ENCODE measurements around the gene APEH.
A peak's percentile ranks its signal among the peaks of the same experiment; 100 is the strongest.
"Not testable (repeated sequence)": the region's sequence is repeated elsewhere in the genome, so short reads cannot be mapped to it uniquely, and the experiment has no call there.

The APEH gene

DNA sequence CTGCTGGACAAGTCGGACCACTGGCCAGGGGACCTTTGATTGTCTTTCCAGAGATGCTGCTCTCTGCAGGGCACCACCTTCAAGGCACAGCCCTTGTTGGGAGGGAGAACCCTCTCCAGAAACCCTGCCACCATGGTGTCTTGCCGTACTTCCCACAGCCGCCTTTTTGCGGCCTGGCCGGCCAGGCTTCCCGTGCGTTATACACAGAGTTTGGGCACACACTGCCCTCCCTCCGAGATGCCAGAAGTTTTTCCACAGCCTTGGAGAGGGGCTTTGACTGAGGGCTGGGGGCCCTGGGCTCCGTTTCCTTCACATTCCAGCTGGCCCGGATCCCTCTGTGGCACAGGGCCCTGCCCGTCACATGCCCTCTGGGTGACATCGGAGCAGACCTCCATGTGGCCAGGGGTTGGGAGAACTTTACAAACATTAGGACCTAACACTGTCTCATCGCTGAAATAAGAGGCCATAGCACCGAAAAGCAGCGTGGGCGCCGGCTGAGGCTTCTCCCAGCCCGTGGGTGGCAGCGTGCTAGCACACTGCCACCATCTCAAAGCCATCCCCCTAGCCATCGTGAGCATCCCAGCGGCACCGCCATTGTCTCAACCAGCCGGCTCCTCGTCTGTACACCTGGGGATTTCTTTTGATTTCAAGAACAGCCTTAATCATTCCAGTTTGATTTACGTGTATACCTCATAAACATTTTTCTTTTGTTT is 6.3 kb upstream of the APEH start:
- FAIRE-seq (no peak), DNase-seq (ENCODE audit: insufficient read length, low spot score) (no peak)

DNA sequence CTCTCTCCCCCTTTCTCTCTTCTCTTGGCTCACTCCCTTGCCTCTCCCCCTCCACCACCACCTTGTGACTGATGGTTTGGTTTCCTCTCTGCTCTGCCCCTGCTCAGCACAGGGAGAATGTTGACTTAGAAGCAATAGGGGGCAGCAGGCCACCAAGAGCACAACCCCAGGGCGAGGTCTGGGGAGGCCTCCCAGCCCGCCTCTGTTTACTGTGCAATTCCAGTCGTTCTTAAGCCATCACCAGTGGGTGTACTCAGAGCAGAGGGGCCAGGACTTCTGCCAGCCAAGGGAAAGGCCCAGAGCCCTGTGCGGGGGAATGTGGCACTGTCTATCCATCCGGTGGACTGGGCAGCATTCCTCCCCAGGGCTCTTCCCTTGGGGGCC is 5.7 kb upstream of the APEH start:
- DNase-seq (ENCODE audit: insufficient read length, low spot score): no peak
- no peak for FAIRE-seq

DNA sequence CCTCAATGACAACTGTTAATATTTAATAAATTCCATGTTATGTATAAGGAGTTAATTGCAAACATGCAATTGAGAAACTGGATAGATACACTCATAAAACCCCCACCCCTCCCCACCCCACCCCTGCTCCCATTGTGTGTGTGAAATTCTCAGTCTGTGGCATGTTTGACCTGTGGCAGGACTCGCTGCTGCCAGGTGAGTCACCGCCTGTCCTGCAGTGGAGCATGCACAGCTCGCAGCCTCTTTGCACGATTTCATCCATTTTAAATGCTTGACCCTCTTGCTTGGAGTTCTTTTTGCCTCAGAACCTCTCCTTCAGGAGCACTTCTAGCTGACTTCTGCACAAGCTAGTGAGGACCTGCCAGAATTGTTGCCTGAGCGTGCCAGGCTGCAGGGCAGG is 5.3 kb upstream of the APEH start:
- FAIRE-seq: no peak
- DNase-seq (ENCODE audit: insufficient read length, low spot score): no peak

DNA sequence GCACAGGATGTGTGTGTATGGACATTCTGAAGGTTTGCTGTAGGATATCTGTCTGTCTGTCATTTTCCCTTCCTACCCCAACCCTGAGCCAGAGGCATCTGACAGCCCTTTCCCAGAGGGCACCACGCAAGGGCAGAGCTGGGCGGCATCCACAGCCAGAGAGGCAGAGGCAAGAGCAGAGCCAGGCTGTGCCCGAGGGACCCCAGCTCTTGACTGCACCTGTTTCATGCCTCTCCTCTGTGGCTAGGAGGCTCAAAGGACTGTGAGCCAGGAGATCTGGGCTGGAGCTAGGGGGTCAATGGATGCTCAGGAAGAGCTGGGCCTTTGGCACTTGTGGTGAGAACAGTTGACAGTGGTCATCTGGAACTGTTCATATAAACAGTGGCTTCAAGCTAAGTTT is 4.8 kb upstream of the APEH start:
- DNase-seq (ENCODE audit: insufficient read length, low spot score): no peak
- FAIRE-seq: no peak

DNA sequence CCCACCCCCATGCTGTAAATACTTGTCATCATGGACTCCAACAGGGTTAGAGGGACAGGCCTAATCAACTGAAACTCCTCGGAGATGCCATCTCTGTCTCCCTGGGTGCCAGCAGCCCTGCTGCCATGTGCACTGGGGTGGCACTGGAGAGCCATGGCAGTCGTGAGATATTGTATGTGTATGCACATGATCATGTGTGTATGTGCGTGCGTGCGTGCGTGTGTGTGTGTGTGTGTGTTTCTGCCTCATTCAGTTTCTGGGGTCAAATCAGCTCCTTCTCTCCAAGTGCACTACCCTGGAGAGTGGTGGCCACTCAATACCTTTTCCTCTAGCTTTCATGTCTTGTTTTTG is 3.2 kb upstream of the APEH start:
- FAIRE-seq: no peak
- DNase-seq (ENCODE audit: insufficient read length, low spot score): no peak

DNA sequence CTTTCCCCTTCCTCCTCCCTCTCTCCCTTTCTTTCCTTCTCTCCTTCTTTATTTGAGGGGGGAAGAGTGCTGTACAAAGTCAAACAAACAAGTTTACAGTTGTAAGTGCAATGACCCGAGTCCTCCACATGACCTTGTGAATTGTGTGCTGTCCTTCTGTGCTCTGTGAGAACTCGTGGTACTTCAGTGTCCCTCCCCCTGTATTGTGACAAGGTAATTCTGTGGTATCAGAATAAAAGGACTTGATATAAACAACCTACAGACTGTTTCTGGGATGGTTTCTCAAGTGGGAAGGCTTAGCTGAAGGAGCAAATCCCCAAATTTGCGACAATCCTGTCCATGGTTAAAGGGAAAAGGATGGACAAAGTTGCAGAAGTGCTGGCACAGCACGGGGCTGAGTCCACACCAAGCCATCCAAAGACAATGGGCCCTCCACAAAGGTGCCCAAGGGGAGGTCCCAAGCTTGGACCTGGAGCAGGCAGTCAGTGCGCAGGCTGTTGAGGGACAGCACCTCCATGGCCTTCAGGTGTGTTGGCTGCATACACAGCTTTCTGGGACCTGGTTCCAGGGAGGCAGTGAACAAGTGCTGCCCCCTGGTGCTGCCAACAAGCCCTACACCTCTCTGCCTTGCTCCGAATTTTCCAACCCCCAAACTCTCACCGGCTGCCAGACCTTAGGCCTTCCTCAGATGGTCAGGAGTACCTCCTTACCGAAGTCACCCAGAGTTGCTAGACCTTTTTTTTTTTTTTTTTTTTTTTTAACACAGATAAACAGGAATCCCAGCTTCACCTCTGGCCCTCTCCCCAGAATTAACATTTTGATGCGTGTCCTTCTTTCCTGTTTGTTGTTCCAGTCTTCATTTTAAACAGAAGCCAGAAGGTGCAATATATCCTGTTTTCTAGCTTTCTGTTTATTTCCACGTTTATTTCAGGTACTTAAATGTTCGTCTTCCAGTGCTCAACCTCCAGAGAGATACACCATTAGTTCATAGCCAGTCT is 2.6 kb upstream of the APEH start:
- FAIRE-seq: peak; percentile 82

DNA sequence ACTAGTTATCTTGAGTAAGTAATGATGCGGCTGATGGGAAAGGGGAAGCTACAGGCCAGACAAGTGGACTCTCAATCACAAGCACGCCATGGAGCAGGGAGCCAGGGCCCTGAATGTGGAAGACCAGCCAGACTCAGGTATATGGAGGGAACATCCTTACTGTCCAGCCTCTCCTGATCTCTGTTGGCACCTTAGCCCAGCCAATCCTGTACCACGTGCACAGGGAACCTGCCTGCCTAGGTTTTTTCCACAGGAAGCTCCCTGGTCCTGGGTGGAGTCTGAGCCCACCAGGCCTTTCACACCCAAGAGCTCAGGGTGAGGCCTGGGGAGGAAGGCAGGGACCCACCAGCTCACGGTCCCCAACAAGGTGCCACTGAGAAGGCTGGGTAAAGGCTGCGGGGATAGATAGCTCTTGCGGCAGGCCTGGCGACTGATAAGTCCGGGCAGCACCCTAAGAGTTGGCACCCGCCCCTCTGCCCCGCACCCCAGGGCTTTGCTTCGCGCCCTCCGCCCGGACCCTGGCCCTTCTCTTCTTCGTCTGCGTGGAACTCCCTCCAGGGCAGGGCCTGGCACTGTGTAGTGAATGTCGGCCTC is 933 bp upstream of the APEH start:
- DNase-seq (ENCODE audit: insufficient read length, low spot score) (no peak), FAIRE-seq (peak; percentile 62)

More for the DNA sequence above, 2.6 kb upstream of the APEH start:
- peak; percentile 74 for DNase-seq (ENCODE audit: insufficient read length, low spot score)

DNA sequence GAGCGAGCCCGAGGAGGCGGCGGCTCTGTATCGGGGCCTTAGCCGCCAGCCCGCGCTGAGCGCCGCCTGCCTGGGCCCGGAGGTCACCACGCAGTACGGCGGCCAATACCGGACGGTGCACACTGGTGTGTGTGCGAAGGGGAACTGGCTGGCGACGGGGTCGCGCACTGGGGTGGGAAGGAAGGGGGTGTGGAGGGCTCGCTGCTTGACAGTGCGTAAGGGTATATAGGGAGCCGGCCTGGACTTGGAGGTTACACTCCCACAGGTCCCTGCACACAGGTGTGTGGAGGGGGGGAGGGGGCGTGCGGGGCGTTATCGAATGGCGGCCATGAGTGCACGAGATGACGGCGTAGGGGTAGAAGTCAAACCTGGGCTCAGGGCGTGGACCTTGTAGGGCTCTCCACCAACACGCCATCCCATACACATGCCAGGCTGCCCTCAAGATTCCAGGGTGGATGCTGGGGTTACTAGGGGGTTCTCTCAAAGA is 389 bp downstream of the APEH start:
- no peak for DNase-seq (ENCODE audit: insufficient read length, low spot score)
- peak; percentile 23 for FAIRE-seq

DNA sequence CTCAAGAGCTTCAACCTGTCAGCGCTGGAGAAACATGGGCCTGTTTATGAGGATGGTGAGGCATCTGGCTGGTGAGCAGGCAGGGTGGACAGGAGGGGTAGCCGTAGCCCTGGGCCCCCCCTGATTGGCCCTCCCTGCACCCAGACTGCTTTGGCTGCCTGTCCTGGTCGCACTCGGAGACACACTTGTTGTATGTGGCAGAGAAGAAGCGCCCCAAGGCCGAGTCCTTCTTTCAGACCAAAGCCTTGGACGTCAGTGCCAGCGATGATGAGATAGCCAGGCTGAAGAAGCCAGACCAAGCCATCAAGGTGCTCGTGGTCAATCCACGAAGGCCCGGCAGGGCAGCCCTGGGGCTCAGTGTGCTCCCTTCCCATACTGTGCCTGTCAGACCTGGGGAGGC is 1.8 kb downstream of the APEH start:
- no peak for FAIRE-seq
- no peak for DNase-seq (ENCODE audit: insufficient read length, low spot score)

DNA sequence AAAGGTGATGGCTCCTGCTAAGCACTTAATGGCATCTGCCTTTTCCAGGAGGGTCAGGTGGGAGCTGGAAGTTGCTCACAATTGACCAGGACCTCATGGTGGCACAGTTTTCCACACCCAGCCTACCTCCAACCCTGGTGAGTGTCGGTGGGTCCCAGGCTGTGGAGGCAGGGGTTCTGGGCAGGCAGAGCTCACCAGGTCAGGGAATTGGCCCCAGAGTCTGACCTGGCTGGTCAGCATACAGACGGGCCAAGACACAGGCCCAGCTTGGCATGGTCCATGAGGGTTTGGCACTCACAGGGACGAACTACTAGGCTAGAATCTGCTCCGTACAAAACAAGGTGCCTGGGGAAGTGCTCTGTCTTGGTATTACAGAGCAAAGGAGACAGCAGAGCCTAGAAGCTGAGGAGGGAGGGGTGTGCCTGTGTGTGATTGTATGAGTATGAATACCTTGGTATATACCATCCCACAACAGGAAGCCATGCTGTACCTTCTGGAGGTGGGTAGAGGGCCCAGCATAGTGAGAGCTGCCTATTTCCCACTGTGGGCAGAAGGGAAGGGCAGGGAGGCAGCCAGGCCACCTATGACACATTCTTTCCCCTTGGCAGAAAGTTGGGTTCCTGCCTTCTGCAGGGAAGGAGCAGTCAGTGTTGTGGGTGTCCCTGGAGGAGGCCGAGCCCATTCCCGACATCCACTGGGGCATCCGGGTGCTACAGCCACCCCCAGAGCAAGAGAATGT is 6.5 kb downstream of the APEH start:
- FAIRE-seq (no peak), DNase-seq (ENCODE audit: insufficient read length, low spot score) (no peak)

DNA sequence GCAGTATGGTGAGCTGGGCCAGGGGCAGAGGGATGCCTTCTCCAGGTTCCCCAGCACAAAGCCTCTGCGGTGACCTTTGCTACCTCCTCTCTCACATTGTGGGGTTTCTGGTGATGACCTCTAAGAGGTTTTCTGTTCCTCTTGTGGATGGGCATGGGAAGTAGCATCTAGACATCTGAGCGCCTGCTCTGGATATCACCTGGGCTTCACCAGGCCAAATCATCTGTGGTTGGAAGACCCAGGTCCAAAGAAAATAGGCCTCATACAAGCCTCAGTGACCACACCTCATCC is 7.0 kb downstream of the APEH start:
- FAIRE-seq: no peak

DNA sequence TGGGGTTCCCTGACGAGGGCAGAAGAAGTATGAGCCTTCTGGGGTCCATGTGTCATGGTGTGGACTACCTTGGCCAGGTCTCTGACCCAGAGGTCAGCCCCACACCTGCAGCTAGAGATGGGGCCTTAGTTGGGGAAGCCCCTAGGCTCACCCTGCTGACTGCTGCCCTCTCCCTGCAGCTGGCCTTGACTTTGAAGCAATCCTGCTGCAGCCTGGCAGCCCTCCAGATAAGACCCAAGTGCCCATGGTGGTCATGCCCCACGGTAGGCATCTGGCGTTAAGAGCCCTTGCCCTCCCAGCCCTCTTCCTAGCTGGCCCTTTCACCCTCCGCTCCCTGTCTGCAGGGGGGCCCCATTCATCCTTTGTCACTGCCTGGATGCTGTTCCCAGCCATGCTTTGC is 7.4 kb downstream of the APEH start:
- FAIRE-seq: no peak
- no peak for DNase-seq (ENCODE audit: insufficient read length, low spot score)

More for the DNA sequence above, 7.0 kb downstream of the APEH start:
- DNase-seq (ENCODE audit: insufficient read length, low spot score): no peak

DNA sequence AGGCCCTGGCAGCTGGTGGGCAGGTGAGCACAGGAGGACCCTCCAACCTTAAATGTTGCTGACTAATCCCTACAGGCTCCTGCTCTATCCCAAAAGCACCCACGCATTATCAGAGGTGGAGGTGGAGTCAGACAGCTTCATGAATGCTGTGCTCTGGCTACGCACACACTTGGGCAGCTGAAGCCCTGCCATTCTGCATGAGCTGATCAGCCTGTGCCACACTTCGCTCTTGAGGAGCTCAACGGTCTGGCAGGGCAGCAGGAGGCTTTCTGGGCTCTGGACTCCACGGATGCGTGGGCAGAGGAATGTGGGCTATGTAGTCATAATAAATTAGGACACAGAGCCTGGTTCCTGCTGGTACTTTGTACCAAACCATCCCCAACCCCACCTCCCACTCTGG is 9.0 kb downstream of the APEH start:
- FAIRE-seq (no peak), DNase-seq (ENCODE audit: insufficient read length, low spot score) (no peak)

DNA sequence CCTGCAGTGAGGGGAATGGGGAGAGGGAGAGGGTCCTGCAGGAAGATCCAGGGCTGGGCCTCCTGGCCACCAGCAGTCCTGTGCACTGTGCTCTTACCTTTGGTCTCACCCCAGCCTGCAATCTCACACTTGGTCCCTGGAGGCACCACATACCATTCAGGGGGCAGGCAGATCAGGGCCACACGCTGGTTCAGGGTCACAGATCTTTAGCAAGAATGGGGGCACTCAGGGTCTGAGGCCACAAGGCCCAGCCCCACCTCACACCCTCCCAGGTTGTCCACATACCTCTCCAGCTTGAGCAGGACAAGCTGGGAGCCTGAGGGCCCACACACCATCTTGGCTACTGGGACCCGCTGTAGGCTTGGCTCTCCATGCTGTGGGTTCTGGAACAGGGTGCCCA is 10.3 kb downstream of the APEH start:
- not testable (repeated sequence) for DNase-seq (ENCODE audit: insufficient read length, low spot score); FAIRE-seq

DNA sequence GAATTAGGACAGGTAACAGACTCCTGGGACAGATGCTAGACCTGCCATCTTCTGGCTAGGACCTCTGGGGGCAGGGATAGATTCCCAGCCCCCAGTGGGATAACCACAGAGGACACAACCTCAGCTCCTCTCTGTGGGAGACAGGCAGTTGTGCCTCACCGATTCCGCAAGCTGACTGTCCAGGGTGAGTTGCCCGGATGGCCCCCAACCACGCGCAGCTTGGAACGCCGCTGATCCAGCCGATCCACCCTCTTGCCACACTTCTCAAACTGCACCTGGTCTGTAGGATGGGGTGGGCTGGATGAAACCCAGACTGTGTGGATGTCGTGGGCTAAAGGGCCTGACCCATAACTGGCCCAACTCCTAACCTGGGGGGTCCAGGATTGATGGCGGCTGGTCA is 11.0 kb downstream of the APEH start:
- not testable (repeated sequence) for DNase-seq (ENCODE audit: insufficient read length, low spot score); FAIRE-seq

DNA sequence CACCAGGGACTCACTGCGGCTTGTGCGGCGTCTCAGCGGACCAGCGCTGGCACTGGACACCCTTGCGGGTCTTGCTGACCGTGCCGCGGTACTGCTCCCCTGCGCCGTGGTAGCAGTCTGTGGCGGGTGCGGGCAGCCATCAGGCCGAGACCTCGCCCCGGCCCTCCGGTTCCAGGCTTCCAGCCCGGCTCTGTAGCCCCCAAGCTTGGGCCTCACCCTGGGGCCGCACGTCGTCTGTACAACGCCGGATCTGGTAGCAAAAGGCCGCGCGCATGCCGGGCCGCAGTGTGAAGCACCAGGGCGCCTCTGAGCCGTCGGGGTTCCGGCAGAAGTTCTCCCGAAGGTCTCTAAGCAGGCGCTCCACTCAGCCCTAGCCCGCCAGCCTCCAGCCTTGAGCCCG is 11.7 kb downstream of the APEH start:
- not testable (repeated sequence) for FAIRE-seq; DNase-seq (ENCODE audit: insufficient read length, low spot score)

DNA sequence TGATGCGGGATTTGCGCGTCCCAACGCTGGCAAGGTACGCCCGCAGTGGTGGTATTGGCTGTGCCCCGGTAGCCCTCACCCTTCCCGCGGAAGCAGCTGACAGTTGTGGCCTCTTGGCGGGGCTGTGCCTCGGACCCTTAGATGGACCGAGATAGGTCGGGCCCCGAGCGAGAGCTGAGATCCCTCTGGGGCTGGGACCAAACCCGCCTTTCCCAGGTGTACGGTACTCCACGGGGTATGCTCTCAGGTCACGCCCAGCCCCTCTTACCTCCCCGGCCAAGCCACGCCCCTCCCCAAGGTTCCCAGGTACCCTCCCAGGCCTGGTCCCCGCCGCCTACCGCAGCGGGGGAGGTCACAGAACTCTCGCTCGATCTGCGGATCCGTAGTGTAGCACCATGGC is 12.2 kb downstream of the APEH start:
- DNase-seq (ENCODE audit: insufficient read length, low spot score); FAIRE-seq: not testable (repeated sequence)

DNA sequence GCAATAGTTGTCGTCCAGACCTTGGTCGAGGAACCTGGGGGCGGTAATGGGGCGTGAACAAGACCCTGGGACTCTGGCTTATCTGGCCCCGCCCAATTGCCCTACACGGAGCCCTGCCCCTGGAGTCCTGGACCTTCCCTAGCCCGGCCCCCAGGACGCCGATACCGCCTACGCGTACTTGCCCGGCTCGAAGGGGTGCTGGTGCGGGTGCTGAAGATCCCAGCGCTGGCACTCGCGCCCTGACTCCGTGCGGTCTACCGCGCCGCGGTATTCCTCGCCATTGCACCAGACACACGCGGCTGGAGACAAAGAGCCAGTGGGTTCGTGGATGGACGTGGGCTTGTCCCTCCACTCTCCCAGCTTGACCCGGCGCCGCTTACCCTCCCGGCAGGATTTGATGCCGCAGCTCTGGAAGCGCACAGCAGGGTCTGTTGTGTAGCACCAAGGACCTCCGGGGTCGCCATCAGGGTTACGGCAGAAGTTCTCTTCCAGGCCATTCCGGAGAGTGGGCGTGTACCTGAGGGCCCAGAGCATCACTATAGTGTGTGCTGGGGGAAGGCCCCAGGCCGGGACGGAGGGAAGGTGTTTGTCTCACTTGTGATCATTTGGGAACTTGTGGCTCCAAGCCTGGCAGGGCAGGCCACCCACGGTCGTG is 12.7 kb downstream of the APEH start:
- not testable (repeated sequence) for DNase-seq (ENCODE audit: insufficient read length, low spot score); FAIRE-seq

DNA sequence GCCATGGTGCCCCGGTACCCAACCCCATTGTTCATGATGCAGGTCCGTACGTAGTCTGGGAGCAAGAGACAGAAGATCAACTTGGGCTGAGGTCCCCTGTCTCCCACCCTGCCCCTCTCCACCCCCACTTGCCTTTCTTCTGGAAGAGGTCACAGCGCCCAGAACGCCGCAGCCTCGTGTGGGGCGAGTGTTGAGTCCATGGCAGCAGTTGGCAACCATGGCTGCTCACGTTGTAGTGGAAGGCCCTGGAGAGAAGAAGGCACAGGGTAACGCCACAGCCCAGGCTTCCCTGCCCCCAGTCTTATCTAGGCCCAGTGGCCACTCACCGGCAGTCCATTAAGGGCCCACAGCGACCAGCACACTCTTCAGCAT is 13.3 kb downstream of the APEH start:
- DNase-seq (ENCODE audit: insufficient read length, low spot score); FAIRE-seq: not testable (repeated sequence)

DNA sequence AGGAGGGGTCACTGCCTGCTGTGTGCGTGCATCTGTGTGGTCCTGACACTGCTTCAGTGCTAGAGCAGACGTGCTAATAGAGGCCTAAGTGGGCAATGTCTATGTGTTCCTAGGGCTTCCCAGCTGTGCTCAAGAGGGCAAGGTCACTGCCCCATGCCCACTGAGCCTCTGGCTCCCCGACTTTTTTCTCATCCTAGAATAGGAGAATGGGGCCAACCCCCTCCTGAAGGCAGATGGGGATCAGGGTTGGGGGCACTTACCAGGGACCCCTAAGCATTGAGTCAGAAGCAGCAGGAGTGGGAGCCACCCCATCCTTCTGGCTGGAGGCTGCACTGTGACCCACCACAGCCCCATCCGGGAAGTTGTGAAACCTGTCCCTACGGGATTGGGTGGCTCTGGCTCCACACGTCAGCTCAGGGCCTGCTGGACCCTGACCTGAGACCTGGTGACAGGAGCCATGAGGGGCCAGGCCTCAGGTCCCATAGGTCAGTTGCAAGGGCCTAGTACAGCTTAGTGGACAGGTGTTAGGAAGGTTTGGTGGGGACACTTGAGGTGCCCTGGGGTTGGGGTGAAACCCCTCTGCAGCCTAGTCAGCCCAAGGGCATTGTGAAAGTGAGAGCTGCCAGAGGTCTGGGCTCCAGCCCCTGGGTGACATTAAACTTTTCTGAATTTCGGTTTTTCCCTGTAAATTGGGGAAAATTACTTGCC is 14.3 kb downstream of the APEH start:
- DNase-seq (ENCODE audit: insufficient read length, low spot score); FAIRE-seq: not testable (repeated sequence)

All from GM19239 (cell line).